ENCODE results near the gene GDF10.

The GDF10 gene

GRCh38 chr10:47349516-47349915 is 49.5 kb downstream of the GDF10 start:
- Histone ChIP-seq H4K8ac (ENCODE audit: low read depth, low read length) (no peak overlapping the region), H3K36me3 (replicated peaks in 1 of 2; ENCODE audit: control insufficient read depth in 2 of 2, insufficient read depth in 2 of 2, low read length in 2 of 2) (no peaks in the 10 kb centered on the region), H2BK15ac (ENCODE audit: low read length) (no peak overlapping the region), H3K79me1 (ENCODE audit: low read depth, low read length) (no peaks in the 10 kb centered on the region), H2BK12ac (ENCODE audit: low read length) (no peak overlapping the region), H3K4ac (ENCODE audit: low read length) (no peak overlapping the region), H3K9me3 (replicated peaks in 1 of 2; ENCODE audit: control insufficient read depth in 2 of 2, insufficient read depth in 1 of 2, low read depth in 1 of 2, low read length in 2 of 2) (peaks cover 0 to 1% of the 10 kb centered on the region in 2 donors), H3K27me3 (ENCODE audit: control insufficient read depth in 3 of 3, insufficient read depth in 3 of 3, low read depth in 1 of 3, low read length in 3 of 3) (peaks cover 0 to 7% (median 0%) of the 10 kb centered on the region in 3 experiments), H3K4me2 (ENCODE audit: insufficient read depth, low read length, poor library complexity, severe bottlenecking) (no peak overlapping the region), H3K9ac (ENCODE audit: low read depth, low read length, poor library complexity) (peak overlapping the region; percentile 13), H2AFZ (ENCODE audit: low read length) (no peak overlapping the region), H3K18ac (ENCODE audit: low read length) (peak overlapping the region; percentile 3), H3K23ac (ENCODE audit: low read depth, low read length, poor library complexity) (peak overlapping the region; percentile 75), H3K14ac (ENCODE audit: low read length) (peak overlapping the region; percentile 97), H2BK5ac (ENCODE audit: low read length) (peak overlapping the region; percentile 35), H4K91ac (ENCODE audit: low read depth, low read length, poor library complexity) (no peak overlapping the region), H3K4me1 (ENCODE audit: control insufficient read depth in 2 of 2, insufficient read depth in 1 of 2, low read depth in 1 of 2, low read length in 2 of 2) (no peaks in the 10 kb centered on the region), H2AK5ac (ENCODE audit: low read depth, low read length) (no peak overlapping the region), H3K4me3 (ENCODE audit: low read length in 2 of 2) (no peak overlapping the region), H2BK120ac (ENCODE audit: low read depth, low read length) (peak overlapping the region; percentile 27), H3K27ac (replicated peaks; ENCODE audit: low read length) (no peak overlapping the region)
- DNase-seq (ENCODE audit: low spot score) = no peak
- no CpG with 5 or more reads among the region's 22 CpGs for WGBS, 2 donors (ENCODE audit: extremely low coverage in 2 of 2, insufficient read length in 2 of 2, insufficient replicate concordance in 1 of 2)

GRCh38 chr10:47349941-47350371 is 50.0 kb downstream of the GDF10 start:
- Histone ChIP-seq H2BK12ac (ENCODE audit: low read length) (no peak overlapping the region), H3K4ac (ENCODE audit: low read length) (no peak overlapping the region), H4K91ac (ENCODE audit: low read depth, low read length, poor library complexity) (no peak overlapping the region), H2BK120ac (ENCODE audit: low read depth, low read length) (peak overlapping the region; percentile 27), H2AFZ (ENCODE audit: low read length) (no peak overlapping the region), H3K18ac (ENCODE audit: low read length) (peak overlapping the region; percentile 60), H3K79me1 (ENCODE audit: low read depth, low read length) (no peaks in the 10 kb centered on the region), H3K9me3 (replicated peaks in 1 of 2; ENCODE audit: control insufficient read depth in 2 of 2, insufficient read depth in 1 of 2, low read depth in 1 of 2, low read length in 2 of 2) (peaks cover 0 to 1% of the 10 kb centered on the region in 2 donors), H3K23ac (ENCODE audit: low read depth, low read length, poor library complexity) (peak overlapping the region; percentile 75), H3K27ac (replicated peaks; ENCODE audit: low read length) (no peak overlapping the region), H3K27me3 (ENCODE audit: control insufficient read depth in 3 of 3, insufficient read depth in 3 of 3, low read depth in 1 of 3, low read length in 3 of 3) (peaks cover 0 to 6% (median 0%) of the 10 kb centered on the region in 3 experiments), H4K8ac (ENCODE audit: low read depth, low read length) (no peak overlapping the region), H2AK5ac (ENCODE audit: low read depth, low read length) (no peak overlapping the region), H2BK5ac (ENCODE audit: low read length) (peak overlapping the region; percentile 35), H3K4me3 (ENCODE audit: low read length in 2 of 2) (no peak overlapping the region), H3K36me3 (replicated peaks in 1 of 2; ENCODE audit: control insufficient read depth in 2 of 2, insufficient read depth in 2 of 2, low read length in 2 of 2) (no peaks in the 10 kb centered on the region), H3K4me1 (ENCODE audit: control insufficient read depth in 2 of 2, insufficient read depth in 1 of 2, low read depth in 1 of 2, low read length in 2 of 2) (no peaks in the 10 kb centered on the region), H3K9ac (ENCODE audit: low read depth, low read length, poor library complexity) (peak overlapping the region; percentile 13), H3K14ac (ENCODE audit: low read length) (peak overlapping the region; percentile 97), H3K4me2 (ENCODE audit: insufficient read depth, low read length, poor library complexity, severe bottlenecking) (no peak overlapping the region), H2BK15ac (ENCODE audit: low read length) (no peak overlapping the region)
- no peak for DNase-seq (ENCODE audit: low spot score)
- WGBS, 2 donors (ENCODE audit: extremely low coverage in 2 of 2, insufficient read length in 2 of 2, insufficient replicate concordance in 1 of 2) = no CpG with 5 or more reads among the region's 31 CpGs

- H3K4ac ChIP-seq (ENCODE audit: low read length) = no peak overlapping the region
- H3K79me1 ChIP-seq (ENCODE audit: low read depth, low read length) = no peaks in the 10 kb centered on the region
- peak overlapping the region; percentile 31 for H3K23ac ChIP-seq (ENCODE audit: low read depth, low read length, poor library complexity)
- H3K27me3 ChIP-seq (ENCODE audit: control insufficient read depth in 3 of 3, insufficient read depth in 3 of 3, low read depth in 1 of 3, low read length in 3 of 3) = peaks cover 0 to 6% (median 0%) of the 10 kb centered on the region in 3 experiments
- no peak overlapping the region for H2AFZ ChIP-seq (ENCODE audit: low read length)
- H3K36me3 ChIP-seq (replicated peaks in 1 of 2; ENCODE audit: control insufficient read depth in 2 of 2, insufficient read depth in 2 of 2, low read length in 2 of 2) = no peaks in the 10 kb centered on the region
- H2BK15ac ChIP-seq (ENCODE audit: low read length) = no peak overlapping the region
- H3K18ac ChIP-seq (ENCODE audit: low read length) = peak overlapping the region; percentile 52
- WGBS, 2 donors (ENCODE audit: extremely low coverage in 2 of 2, insufficient read length in 2 of 2, insufficient replicate concordance in 1 of 2) = no CpG with 5 or more reads among the region's 39 CpGs
- no peak overlapping the region for H2BK120ac ChIP-seq (ENCODE audit: low read depth, low read length)
- H3K4me1 ChIP-seq (ENCODE audit: control insufficient read depth in 2 of 2, insufficient read depth in 1 of 2, low read depth in 1 of 2, low read length in 2 of 2) = no peaks in the 10 kb centered on the region
- H4K8ac ChIP-seq (ENCODE audit: low read depth, low read length) = no peak overlapping the region
- H3K27ac ChIP-seq (replicated peaks; ENCODE audit: low read length) = no peak overlapping the region
- H3K9me3 ChIP-seq (replicated peaks in 1 of 2; ENCODE audit: control insufficient read depth in 2 of 2, insufficient read depth in 1 of 2, low read depth in 1 of 2, low read length in 2 of 2) = peaks cover 0 to 1% of the 10 kb centered on the region in 2 donors
- no peak overlapping the region for H3K9ac ChIP-seq (ENCODE audit: low read depth, low read length, poor library complexity)
- H3K14ac ChIP-seq (ENCODE audit: low read length) = peak overlapping the region; percentile 84
- no peak overlapping the region for H4K91ac ChIP-seq (ENCODE audit: low read depth, low read length, poor library complexity)
- no peak overlapping the region for H3K4me2 ChIP-seq (ENCODE audit: insufficient read depth, low read length, poor library complexity, severe bottlenecking)
- no peak overlapping the region for H2BK12ac ChIP-seq (ENCODE audit: low read length)
- no peak overlapping the region for H2AK5ac ChIP-seq (ENCODE audit: low read depth, low read length)
- peak overlapping the region; percentile 35 for H2BK5ac ChIP-seq (ENCODE audit: low read length)
- no peak for DNase-seq (ENCODE audit: low spot score)
- H3K4me3 ChIP-seq (ENCODE audit: low read length in 2 of 2) = no peak overlapping the region
These were observed 51.0 kb downstream of the GDF10 start for GRCh38 chr10:47350671-47351640.

Data from neuronal stem cell (in vitro differentiated cells).